Measurements from ENCODE around the gene KLF15.

The KLF15 gene

DNA sequence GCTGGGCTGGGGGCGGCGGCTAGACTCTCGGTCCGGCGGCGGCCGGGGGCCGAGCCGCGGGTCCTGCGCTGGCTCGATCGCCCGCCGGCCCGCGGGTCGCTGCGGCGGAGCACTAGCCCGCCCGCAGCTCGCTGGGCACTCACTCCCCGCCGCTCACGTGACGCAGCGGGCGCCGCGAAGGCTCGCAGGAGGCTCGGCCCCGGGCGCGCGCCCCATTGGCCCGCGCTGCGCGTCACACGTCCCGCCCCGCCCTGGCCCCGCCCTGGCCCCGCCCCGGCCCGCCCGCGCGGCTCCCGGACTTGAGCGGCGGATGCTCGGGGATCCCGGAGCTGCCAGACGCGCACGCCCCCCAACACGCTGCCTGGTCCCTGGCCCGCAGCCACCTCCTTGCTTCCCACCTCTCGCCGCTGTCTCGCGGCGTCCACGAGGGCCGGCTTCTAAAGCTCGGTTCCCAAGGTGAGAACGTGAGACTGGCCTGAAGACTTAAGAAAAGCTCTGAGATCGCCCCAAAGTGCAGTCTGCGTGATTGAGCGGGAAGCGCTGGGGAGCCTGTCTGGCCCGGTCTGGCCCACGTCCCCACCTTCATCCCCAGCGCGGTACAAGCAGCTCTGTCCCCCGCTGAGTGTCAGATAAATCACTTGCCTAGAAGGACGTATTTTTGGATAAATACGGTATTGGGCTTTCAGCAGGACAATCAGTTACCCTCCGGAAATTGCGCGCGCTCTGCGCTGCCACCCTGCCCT, at the start of gene KLF15:
TSS of gene KLF15 (minus strand) at position 114 of the 743 bp plus-strand sequence. CDS start 4,486 bp downstream, outside the sequence.
- peaks cover 12% of the 10 kb centered on the region for H3K4me1 ChIP-seq (ENCODE audit: control insufficient read depth, insufficient read depth, low read length)
- H3K36me3 ChIP-seq (ENCODE audit: control insufficient read depth, insufficient read depth, low read length), result no peaks in the 10 kb centered on the region; the same call in 1 of the 2 replicates
- peak; percentile 16 for DNase-seq (ENCODE audit: low read depth, low spot score)
- H3K27ac ChIP-seq (ENCODE audit: low read length), result no peak within 1 kb of the TSS
- peaks cover 1% of the 10 kb centered on the region; the same call in 1 of the 2 replicates for H3K27me3 ChIP-seq (ENCODE audit: control insufficient read depth, insufficient read depth, low read length)
- H3K4me3 ChIP-seq (ENCODE audit: low read length), result peak within 1 kb of the TSS; percentile 62
- WGBS (ENCODE audit: insufficient coverage, insufficient read length), result no CpG with 5 or more reads among the region's 86 CpGs
- H3K9me3 ChIP-seq (ENCODE audit: control insufficient read depth, insufficient read depth, low read length), result no peaks in the 10 kb centered on the region

DNA sequence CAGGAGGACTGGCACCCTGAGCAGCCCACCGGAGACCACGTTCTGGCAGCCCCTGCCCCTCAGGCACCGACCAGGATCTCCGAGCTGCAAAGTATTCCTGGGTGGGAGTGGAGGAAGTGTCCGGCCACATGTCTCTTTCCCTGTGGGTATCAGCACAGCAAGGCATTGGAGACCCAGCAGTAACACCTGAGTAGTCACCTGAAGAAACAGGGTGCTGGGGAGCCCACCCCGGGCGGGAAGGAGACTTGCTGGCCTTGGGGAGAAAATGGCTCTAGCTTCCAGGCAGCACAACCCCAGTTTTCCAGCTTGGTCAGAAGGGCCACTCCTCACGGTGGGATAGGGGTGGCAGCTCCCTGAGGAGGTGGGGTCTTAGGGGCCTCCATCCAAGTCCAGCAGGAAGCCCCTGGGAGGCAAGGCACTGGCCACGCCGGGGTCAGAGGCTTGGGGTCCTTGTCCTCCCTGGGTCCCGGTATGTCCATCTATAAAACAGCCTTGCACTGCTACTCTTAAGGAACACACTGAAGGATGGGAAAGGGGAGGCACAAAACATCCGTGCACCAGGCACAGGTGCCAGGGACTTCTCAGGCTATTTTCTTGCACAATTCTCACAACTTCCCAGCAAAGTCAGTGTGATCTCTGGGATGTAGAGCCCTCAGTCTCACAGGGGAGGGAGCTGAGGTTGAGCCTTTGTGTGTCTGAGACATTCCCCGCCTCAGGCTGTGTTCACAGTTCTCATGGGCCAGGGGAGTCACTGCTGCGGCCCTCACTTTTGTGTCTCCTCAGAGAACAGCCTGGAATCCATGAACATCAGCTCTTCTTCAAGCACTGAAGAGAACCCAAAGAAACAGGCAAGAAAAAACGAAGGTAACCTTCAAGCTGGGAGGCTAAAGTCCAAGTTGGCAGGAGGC, 49.4 kb upstream of the KLF15 start:
- no peak overlapping the region for H3K27ac ChIP-seq (ENCODE audit: low read length)
- H3K4me1 ChIP-seq (ENCODE audit: control insufficient read depth, insufficient read depth, low read length), result no peaks in the 10 kb centered on the region
- no peak for DNase-seq (ENCODE audit: low read depth, low spot score)
- no peak overlapping the region for H3K4me3 ChIP-seq (ENCODE audit: low read length)
- no peaks in the 10 kb centered on the region for H3K36me3 ChIP-seq (ENCODE audit: control insufficient read depth, insufficient read depth, low read length)
- no peaks in the 10 kb centered on the region for H3K9me3 ChIP-seq (ENCODE audit: control insufficient read depth, insufficient read depth, low read length)
- H3K27me3 ChIP-seq (ENCODE audit: control insufficient read depth, insufficient read depth, low read length), result no peaks in the 10 kb centered on the region
- no CpG with 5 or more reads among the region's 15 CpGs for WGBS (ENCODE audit: insufficient coverage, insufficient read length)

DNA sequence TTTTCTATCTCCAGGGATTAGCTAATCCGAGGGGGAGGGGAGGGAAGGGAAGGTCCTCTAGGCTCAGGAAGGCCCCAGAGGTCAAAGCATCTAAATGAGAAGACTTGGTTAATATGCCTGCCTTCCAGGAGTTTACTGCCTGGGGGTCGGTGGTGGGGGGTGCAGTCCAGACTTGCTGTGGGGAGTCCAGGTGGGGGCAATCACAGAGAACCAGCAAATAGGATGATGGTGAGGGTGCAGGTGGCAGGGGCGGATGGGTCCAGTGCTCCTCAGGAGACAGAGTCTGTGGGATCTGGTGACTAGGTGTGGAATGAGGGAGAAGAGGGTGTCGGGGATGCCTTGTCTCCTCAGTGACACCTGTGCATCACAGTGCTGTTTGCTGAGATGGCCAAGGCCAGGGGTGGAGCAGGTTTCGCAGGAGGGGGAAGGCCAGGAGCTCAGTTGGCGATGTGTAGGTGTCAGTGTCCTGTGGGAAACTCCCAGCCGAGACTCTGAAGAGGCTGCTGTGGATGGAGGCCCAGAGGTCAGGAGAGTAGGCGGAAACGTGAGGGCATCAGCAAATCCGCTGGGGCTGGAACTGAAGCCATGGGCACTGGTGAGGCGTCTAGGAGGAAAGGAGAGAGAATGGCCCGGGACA, 45.6 kb upstream of the KLF15 start:
- WGBS (ENCODE audit: insufficient coverage, insufficient read length), result no CpG with 5 or more reads among the region's 12 CpGs
- Histone ChIP-seq H3K9me3 (ENCODE audit: control insufficient read depth, insufficient read depth, low read length) (no peaks in the 10 kb centered on the region), H3K36me3 (ENCODE audit: control insufficient read depth, insufficient read depth, low read length) (no peaks in the 10 kb centered on the region), H3K4me1 (ENCODE audit: control insufficient read depth, insufficient read depth, low read length) (no peaks in the 10 kb centered on the region), H3K27me3 (ENCODE audit: control insufficient read depth, insufficient read depth, low read length) (no peaks in the 10 kb centered on the region), H3K27ac (ENCODE audit: low read length) (no peak overlapping the region), H3K4me3 (ENCODE audit: low read length) (no peak overlapping the region)
- no peak for DNase-seq (ENCODE audit: low read depth, low spot score)

DNA sequence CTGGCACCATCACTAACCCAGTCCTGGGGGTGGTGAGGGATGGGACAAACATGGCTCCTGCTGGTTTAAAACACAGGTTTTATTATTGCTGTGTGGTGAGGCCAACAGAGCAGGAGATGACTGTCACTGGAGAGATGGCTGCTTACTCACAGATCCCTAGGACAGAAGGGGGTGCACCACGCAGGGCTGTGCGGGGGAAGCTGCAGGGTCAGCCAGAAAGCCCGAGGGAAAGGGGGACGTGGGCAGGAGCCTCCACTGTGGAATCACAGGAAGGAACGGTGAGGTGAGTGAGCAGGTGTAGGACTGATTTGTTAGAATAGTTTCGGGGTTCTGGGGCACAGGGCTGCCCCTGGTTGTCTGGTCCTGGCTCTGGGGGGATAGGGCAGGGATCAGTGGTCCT, 45.0 kb upstream of the KLF15 start:
- DNase-seq (ENCODE audit: low read depth, low spot score), result no peak
- Histone ChIP-seq H3K36me3 (ENCODE audit: control insufficient read depth, insufficient read depth, low read length) (no peaks in the 10 kb centered on the region), H3K27ac (ENCODE audit: low read length) (no peak overlapping the region), H3K4me3 (ENCODE audit: low read length) (no peak overlapping the region), H3K4me1 (ENCODE audit: control insufficient read depth, insufficient read depth, low read length) (no peaks in the 10 kb centered on the region), H3K9me3 (ENCODE audit: control insufficient read depth, insufficient read depth, low read length) (no peaks in the 10 kb centered on the region), H3K27me3 (ENCODE audit: control insufficient read depth, insufficient read depth, low read length) (no peaks in the 10 kb centered on the region)
- WGBS (ENCODE audit: insufficient coverage, insufficient read length), result no CpG with 5 or more reads among the region's 6 CpGs

DNA sequence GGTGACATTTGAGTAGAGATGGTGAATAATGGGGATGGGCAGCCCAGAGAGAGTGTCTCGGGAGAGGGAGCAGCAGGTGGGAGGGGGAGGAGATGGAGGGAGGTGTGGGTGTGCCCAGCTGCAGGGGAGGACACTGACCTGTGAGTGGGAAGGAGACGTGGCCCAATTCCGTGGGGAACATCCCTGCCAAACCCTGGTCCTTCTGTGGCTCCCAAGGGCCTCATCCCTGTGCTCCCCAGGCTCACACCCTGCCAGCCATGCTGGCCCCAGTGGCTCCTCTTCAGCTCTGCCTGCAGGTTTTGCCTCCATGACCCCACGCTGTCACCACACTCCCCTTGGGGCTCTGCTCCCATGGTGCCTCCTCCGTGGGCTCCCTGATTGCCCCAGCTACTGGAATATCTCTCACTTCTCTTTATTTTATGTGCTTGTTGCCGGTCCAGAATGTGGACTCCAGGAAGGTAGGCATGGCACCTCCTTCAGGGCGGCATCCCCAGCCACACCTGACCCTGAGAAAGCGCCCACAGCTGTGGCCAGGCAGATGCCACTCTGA, 44.5 kb upstream of the KLF15 start:
- no CpG with 5 or more reads among the region's 8 CpGs for WGBS (ENCODE audit: insufficient coverage, insufficient read length)
- Histone ChIP-seq H3K36me3 (ENCODE audit: control insufficient read depth, insufficient read depth, low read length) (no peaks in the 10 kb centered on the region), H3K27ac (ENCODE audit: low read length) (no peak overlapping the region), H3K4me3 (ENCODE audit: low read length) (no peak overlapping the region), H3K9me3 (ENCODE audit: control insufficient read depth, insufficient read depth, low read length) (no peaks in the 10 kb centered on the region), H3K4me1 (ENCODE audit: control insufficient read depth, insufficient read depth, low read length) (no peaks in the 10 kb centered on the region), H3K27me3 (ENCODE audit: control insufficient read depth, insufficient read depth, low read length) (no peaks in the 10 kb centered on the region)
- DNase-seq (ENCODE audit: low read depth, low spot score), result no peak

DNA sequence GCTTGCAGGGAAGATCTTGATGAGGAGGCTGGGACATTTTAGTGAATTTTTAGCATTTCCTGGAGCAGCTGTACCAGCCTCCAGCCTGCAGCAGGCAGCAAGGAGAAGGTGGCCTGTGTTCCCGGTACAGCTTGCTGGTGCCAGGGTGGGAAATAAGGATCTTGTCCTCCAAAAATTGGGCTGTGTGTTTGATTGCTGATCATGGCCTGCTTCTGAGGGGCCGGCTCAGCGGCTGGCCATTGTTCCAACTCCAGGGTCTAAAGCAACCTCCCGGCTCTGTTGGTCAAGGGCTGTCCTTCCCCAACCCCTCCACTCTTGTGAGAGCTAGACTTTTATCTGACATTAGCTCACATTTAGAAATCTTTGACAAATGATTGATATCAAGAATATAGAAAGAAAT, 42.5 kb upstream of the KLF15 start:
- Histone ChIP-seq H3K4me1 (ENCODE audit: control insufficient read depth, insufficient read depth, low read length) (no peaks in the 10 kb centered on the region), H3K9me3 (ENCODE audit: control insufficient read depth, insufficient read depth, low read length) (no peaks in the 10 kb centered on the region), H3K27me3 (ENCODE audit: control insufficient read depth, insufficient read depth, low read length) (peaks cover 4% of the 10 kb centered on the region; the same call in 1 of the 2 replicates), H3K27ac (ENCODE audit: low read length) (no peak overlapping the region), H3K36me3 (ENCODE audit: control insufficient read depth, insufficient read depth, low read length) (no peaks in the 10 kb centered on the region), H3K4me3 (ENCODE audit: low read length) (no peak overlapping the region)
- no peak for DNase-seq (ENCODE audit: low read depth, low spot score)
- no CpG with 5 or more reads among the region's 4 CpGs for WGBS (ENCODE audit: insufficient coverage, insufficient read length)

DNA sequence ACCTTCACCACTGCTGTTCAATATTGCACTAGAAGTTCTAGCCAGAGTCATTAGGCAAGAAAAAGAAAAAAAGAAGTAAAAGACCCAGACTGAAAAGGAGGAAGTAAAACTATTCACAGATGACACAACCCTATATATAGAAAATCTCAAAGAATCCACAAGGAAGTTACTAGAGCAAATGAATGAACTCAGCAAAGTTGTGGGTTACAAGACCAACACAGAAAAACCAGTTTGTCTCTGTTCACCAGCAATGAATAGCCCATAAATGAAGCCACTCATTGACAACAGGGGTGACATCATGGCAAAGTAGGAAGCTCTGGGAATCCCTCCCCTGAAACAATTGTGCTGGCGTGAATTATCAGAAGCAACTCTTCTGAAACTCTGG, 42.1 kb upstream of the KLF15 start:
- no peaks in the 10 kb centered on the region for H3K36me3 ChIP-seq (ENCODE audit: control insufficient read depth, insufficient read depth, low read length)
- no peaks in the 10 kb centered on the region for H3K9me3 ChIP-seq (ENCODE audit: control insufficient read depth, insufficient read depth, low read length)
- H3K4me3 ChIP-seq (ENCODE audit: low read length), result no peak overlapping the region
- no peak overlapping the region for H3K27ac ChIP-seq (ENCODE audit: low read length)
- DNase-seq (ENCODE audit: low read depth, low spot score), result no peak
- no peaks in the 10 kb centered on the region for H3K4me1 ChIP-seq (ENCODE audit: control insufficient read depth, insufficient read depth, low read length)
- peaks cover 4% of the 10 kb centered on the region; the same call in 1 of the 2 replicates for H3K27me3 ChIP-seq (ENCODE audit: control insufficient read depth, insufficient read depth, low read length)
- WGBS (ENCODE audit: insufficient coverage, insufficient read length), result no CpG with 5 or more reads among the region's 1 CpG

DNA sequence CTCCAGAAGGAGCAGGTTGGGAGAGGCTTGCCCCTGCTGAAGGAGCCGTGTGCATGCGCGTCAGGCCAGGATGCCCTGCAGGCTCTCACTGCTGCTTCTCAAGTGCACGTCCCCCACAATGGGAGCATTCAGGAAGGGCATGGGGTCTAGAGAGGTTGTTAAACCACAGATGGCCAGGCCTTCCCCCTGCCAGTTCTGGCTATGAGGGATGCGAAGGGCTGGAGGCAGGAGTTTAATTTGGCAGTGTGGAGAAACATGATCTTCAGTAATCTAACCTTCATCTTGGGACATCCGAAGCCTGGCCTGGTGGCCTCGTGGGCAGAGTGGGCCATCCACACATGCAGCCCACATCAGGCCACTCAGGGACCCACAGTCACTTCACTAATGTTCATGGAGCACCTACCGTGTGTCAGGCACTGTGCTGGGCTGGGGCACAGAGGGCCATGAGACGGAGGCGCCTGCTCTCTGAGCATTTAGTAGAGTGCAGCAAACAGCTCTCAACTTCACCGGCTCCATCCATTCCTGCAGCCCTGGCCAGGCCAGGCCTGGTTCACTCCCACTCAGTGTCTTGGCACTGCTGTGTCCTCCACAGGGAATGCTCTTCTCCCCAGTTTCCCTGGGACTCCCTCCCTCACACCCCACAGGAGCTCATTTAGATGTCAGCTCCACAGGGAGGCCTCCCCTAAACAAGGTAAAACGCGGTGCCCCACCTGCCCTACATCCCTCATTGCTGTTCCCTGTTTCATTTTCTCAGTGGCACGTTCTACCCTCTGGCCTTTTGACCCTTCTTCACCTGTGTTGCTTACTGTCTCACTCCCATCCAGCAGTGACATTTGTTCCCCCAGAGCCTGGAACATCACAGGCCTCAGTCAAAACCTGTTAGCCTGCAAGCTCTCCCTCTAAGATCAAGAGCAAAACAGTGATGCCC, 41.5 kb upstream of the KLF15 start:
- H3K4me3 ChIP-seq (ENCODE audit: low read length), result no peak overlapping the region
- no peak overlapping the region for H3K27ac ChIP-seq (ENCODE audit: low read length)
- no peaks in the 10 kb centered on the region for H3K36me3 ChIP-seq (ENCODE audit: control insufficient read depth, insufficient read depth, low read length)
- no peaks in the 10 kb centered on the region for H3K9me3 ChIP-seq (ENCODE audit: control insufficient read depth, insufficient read depth, low read length)
- no peak for DNase-seq (ENCODE audit: low read depth, low spot score)
- H3K27me3 ChIP-seq (ENCODE audit: control insufficient read depth, insufficient read depth, low read length), result peaks cover 10% of the 10 kb centered on the region; the same call in 1 of the 2 replicates
- no peaks in the 10 kb centered on the region for H3K4me1 ChIP-seq (ENCODE audit: control insufficient read depth, insufficient read depth, low read length)
- no CpG with 5 or more reads among the region's 14 CpGs for WGBS (ENCODE audit: insufficient coverage, insufficient read length)

DNA sequence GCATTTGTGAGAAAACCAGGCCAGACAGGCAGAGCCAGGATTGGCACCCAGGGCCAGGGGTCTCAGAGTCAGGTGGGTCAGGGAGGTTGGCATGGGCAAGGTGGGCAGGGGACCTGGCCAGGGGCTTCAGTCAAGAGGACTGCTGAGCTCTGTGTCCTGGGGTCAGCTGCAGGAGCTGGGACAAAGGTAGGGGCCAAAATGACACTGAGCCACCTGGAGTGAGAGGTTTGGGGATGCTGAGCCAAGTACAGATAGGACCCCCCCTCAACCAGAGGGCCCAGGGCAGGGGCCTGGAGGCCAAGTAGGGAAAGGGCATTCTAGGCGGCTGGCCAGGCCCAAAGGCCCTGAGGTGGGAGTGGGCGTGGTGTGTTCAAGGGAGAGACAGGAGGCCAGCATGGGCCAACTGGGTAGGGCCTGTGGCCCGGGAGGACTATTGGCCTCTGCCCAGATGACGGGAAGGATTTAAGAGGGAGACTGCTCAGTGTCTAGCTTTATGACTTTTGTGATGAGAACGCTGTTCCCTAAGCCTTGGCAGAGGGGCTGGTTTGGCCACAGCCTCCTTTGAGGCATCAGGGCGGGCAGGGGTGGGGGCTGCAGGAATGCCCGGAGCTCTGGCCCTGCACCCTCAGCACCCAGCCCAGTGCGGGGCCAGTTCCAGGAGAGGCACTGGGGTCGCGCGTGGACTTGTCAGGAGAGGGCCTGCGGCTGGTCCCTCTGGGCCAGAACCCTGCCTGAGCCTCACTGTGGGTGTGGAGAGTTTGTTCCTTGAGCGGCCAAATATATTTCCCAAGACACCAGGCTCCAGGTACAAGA, 40.6 kb upstream of the KLF15 start:
- WGBS (ENCODE audit: insufficient coverage, insufficient read length), result no CpG with 5 or more reads among the region's 13 CpGs
- no peak overlapping the region for H3K4me3 ChIP-seq (ENCODE audit: low read length)
- H3K9me3 ChIP-seq (ENCODE audit: control insufficient read depth, insufficient read depth, low read length), result no peaks in the 10 kb centered on the region
- no peak for DNase-seq (ENCODE audit: low read depth, low spot score)
- H3K4me1 ChIP-seq (ENCODE audit: control insufficient read depth, insufficient read depth, low read length), result no peaks in the 10 kb centered on the region
- H3K36me3 ChIP-seq (ENCODE audit: control insufficient read depth, insufficient read depth, low read length), result no peaks in the 10 kb centered on the region
- H3K27me3 ChIP-seq (ENCODE audit: control insufficient read depth, insufficient read depth, low read length), result peaks cover 13% of the 10 kb centered on the region; the same call in 1 of the 2 replicates
- no peak overlapping the region for H3K27ac ChIP-seq (ENCODE audit: low read length)

Measured in iPS DF 6.9 (cell line).